ENCODE results near the gene RIC8B. TPM values are rescaled to one million over a fixed set of nuclear protein-coding genes. Genes with fewer than 3 reads are reported as not detected.

RIC8B gene
- total and polyA plus RNA-seq, 12 donors: 6.6 to 32.1 (median 22.3) TPM

GRCh38 chr12:106910202-106910601 lies 135.7 kb downstream of the RIC8B start:
- Histone ChIP-seq H3K4me3 (no peak overlapping the region), H3K27me3 (peaks cover 0 to 93% (median 12%) of the 10 kb centered on the region in 7 donors), H3K27ac (no peak overlapping the region), H3K9me3 (no peaks in the 10 kb centered on the region), H3K4me1 (no peaks in the 10 kb centered on the region), H3K36me3 (no peaks in the 10 kb centered on the region)
- no peak for DNase-seq
- no peak for ATAC-seq
- WGBS, 2 donors: 100% methylated on average over 1 of the region's 1 CpG
- intact Hi-C loops (cut with DNase I): loop anchor here in 1 of 10 donors (10.0 kb wide), 1 partner anchor 145 kb away; no protein-coding TSS in a partner anchor
- TF ChIP-seq, protein P1, sequence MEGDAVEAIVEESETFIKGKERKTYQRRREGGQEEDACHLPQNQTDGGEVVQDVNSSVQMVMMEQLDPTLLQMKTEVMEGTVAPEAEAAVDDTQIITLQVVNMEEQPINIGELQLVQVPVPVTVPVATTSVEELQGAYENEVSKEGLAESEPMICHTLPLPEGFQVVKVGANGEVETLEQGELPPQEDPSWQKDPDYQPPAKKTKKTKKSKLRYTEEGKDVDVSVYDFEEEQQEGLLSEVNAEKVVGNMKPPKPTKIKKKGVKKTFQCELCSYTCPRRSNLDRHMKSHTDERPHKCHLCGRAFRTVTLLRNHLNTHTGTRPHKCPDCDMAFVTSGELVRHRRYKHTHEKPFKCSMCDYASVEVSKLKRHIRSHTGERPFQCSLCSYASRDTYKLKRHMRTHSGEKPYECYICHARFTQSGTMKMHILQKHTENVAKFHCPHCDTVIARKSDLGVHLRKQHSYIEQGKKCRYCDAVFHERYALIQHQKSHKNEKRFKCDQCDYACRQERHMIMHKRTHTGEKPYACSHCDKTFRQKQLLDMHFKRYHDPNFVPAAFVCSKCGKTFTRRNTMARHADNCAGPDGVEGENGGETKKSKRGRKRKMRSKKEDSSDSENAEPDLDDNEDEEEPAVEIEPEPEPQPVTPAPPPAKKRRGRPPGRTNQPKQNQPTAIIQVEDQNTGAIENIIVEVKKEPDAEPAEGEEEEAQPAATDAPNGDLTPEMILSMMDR (IDR thresholded peaks at IDR 0.05): no peak

DNA sequence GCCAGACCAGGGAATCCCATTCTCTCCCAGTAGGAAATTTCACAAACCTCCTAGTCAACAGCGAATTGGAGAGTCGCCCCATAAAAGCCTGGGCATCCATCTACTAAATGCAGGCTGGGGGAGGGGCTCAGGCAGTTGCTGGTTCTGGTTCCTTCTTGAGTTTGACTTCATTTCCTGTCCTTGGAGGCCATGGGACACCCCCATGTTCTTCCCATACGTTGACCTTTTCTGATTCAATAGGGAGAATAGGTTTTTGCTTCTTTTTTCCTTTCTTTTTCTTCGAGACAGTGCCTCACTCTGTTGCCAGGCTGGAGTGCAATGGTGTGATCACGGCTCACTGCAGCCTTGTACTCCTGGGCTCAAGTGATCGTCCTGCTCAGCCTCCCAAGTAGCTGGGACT lies 137.1 kb downstream of the RIC8B start:
- ATAC-seq: no peak
- intact Hi-C loops (cut with DNase I): loop anchor here in 1 of 10 donors (10.0 kb wide), 1 partner anchor 147 kb away; no protein-coding TSS in a partner anchor
- H3K27me3 ChIP-seq: peaks cover 0 to 93% (median 12%) of the 10 kb centered on the region in 7 donors
- H3K4me1 ChIP-seq: no peaks in the 10 kb centered on the region
- no peaks in the 10 kb centered on the region for H3K36me3 ChIP-seq
- WGBS, 2 donors: 81 to 89% methylated on average over 6 of the region's 6 CpGs
- no peak overlapping the region for H3K4me3 ChIP-seq
- H3K9me3 ChIP-seq: no peaks in the 10 kb centered on the region
- H3K27ac ChIP-seq: no peak overlapping the region
- TF ChIP-seq, protein P1 (IDR thresholded peaks at IDR 0.05): no peak
- no peak for DNase-seq

DNA sequence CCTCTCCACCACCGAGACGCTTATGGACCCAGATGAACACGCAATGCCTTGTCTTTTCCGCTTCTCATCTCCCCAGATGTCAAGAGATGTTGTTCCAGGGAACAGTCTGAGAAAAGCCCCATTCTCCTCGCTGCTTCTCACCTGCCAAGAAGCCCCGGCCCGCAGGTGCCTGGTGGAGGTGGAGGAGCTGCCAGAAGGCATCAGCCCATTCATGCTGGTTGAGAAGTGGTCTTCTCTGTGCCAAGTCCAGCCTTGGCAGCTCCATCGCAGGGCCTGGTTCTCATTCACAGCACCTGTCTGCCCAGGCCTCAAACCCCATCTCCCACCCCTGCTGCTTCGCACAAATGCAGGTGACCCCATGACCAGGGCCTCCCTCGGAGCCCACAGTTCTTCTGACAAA lies 139.0 kb downstream of the RIC8B start:
- intact Hi-C loops (cut with DNase I): loop anchor here in 1 of 10 donors (10.0 kb wide), 1 partner anchor 149 kb away; no protein-coding TSS in a partner anchor
- ATAC-seq (no peak), DNase-seq (no peak)
- Histone ChIP-seq H3K27ac (no peak overlapping the region), H3K4me3 (no peak overlapping the region), H3K9me3 (no peaks in the 10 kb centered on the region), H3K36me3 (no peaks in the 10 kb centered on the region), H3K27me3 (peaks cover 0 to 93% (median 7%) of the 10 kb centered on the region in 7 donors), H3K4me1 (no peaks in the 10 kb centered on the region)
- WGBS, 2 donors: 80 to 86% methylated on average over 10 of the region's 10 CpGs
- TF ChIP-seq, protein P1 (IDR thresholded peaks at IDR 0.05): no peak

DNA sequence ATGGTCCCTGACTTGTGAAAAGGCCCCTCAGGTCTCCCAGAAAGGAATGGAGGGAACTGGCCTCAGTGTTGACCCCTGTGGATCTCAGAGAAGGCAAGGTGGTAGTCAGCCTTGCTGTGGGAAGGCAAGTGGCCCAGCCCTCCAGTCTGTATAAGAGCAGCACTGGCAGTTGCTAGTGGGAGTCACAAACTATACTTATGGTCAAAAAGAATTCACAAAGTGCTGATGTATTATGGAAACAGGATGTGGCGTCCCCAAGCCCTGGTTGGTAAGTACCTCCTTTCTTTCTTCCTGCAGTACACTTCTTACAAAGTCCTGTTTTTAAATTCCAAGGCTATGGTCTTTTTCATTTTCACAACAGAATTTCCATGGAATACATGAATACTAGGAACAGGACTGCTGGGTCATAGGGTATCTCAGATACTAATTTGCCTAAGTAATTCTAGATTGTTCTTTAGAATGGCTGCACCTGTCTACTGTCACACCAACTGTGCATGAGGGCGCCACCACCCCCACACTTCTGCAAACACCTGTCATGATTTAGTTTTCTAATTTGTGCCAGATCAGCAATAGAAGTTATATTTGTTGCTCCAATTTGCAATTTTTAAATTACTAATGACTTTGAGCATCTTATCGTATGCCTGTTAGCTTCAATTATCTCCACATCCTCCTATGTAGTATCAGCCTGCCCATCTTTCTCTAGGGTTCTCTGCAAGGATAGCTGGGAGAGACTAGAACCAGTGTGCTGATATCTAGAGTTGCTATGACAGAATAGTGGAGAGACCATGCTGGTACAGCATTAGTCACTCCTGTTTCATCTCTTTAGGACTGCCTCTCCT lies 140.5 kb downstream of the RIC8B start:
- Histone ChIP-seq H3K9me3 (no peaks in the 10 kb centered on the region), H3K36me3 (no peaks in the 10 kb centered on the region), H3K4me3 (no peak overlapping the region), H3K4me1 (no peaks in the 10 kb centered on the region), H3K27ac (no peak overlapping the region), H3K27me3 (peaks cover 0 to 94% (median 0%) of the 10 kb centered on the region in 7 donors)
- DNase-seq (no peak), ATAC-seq (no peak)
- TF ChIP-seq, protein P1 (IDR thresholded peaks at IDR 0.05): no peak
- WGBS, 2 donors: 87 to 89% methylated on average over 3 of the region's 3 CpGs
- intact Hi-C loops (cut with DNase I): loop anchor here in 2 of 10 donors (5.0 to 10.0 kb wide), 2 partner anchors 150 to 528 kb away; no protein-coding TSS in a partner anchor
